ENCODE results near the gene FILIP1. TPM values are rescaled to one million over a fixed set of nuclear protein-coding genes. Genes with fewer than 3 reads are reported as not detected.

The FILIP1 gene
- total and polyA plus RNA-seq, 2 of the 4 experiments (the other 2 are of a cell fraction): under 0.01 to 0.03 TPM

DNA sequence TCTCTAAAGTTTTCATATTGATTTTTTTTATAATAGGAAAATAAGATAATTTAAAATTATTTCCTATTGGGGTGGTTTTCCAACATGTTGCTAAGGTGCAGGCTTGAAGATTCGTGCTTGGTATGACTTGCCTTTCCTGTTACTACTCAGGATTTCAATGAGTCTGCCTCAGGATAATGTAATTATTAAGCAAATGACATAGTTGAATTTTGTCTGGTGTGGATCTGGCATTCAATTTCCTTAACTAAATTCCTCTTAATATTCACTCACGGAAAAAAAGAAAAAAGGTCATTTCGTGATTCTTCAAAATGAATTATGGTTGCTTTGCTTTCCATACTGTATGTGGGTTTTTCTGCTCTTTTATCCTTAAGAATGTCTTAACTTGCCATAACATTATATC lies 9.3 kb upstream of the FILIP1 start:
- no peak overlapping the region for H3K14ac ChIP-seq (replicated peaks; ENCODE audit: low read depth, low read length)
- H3K9ac ChIP-seq (ENCODE audit: low read depth, low read length): no peak overlapping the region
- ChIA-PET POLR2A (ENCODE audit: unreplicated experiment) (interaction anchor here (0.6 kb wide), 1 partner anchor 219 kb away, joined by 3 read pairs; no protein-coding TSS in a partner anchor), CTCF (no interaction called here)
- H2AFZ ChIP-seq (replicated peaks; ENCODE audit: low read length, poor library complexity): no peak overlapping the region
- no peaks in the 10 kb centered on the region for H3K36me3 ChIP-seq (ENCODE audit: control insufficient read depth, insufficient read depth, low read length)
- H2BK15ac ChIP-seq (ENCODE audit: low read depth, low read length): no peak overlapping the region
- ATAC-seq (ENCODE audit: low read depth): no peak
- in situ Hi-C loops (cut with MboI; ENCODE audit: low sequenced_read_pairs): no loop called here
- dilution Hi-C loops (cut with HindIII; ENCODE audit: low sequenced_read_pairs, unreplicated experiment): no loop called here
- H3K9me1 ChIP-seq (ENCODE audit: insufficient read depth, low read length): no peaks in the 10 kb centered on the region
- DNase-seq: no peak
- intact Hi-C loops (cut with micrococcal nuclease): no loop called here
- H2AK9ac ChIP-seq (replicated peaks; ENCODE audit: low read depth, low read length, poor library complexity): no peak overlapping the region
- H4K20me1 ChIP-seq (ENCODE audit: insufficient read depth, low read length): no peaks in the 10 kb centered on the region
- H3K9me3 ChIP-seq (ENCODE audit: control insufficient read depth, insufficient read depth, low read length): no peaks in the 10 kb centered on the region
- WGBS, 2 experiments (ENCODE audit: extremely low coverage in 2 of 2, insufficient read length in 1 of 2): no CpG with 5 or more reads among the region's 3 CpGs
- H4K8ac ChIP-seq (ENCODE audit: low read depth in 2 of 2, low read length in 2 of 2): no peak overlapping the region
- no peaks in the 10 kb centered on the region for H3K27me3 ChIP-seq (ENCODE audit: control insufficient read depth, insufficient read depth, low read length)
- H4K91ac ChIP-seq (ENCODE audit: insufficient read depth, low read depth, low read length): no peak overlapping the region
- BruUV-seq (replicated peaks): no TSS peak
- peaks cover 1% of the 10 kb centered on the region; the same call in 1 of the 2 replicates for H3K4me1 ChIP-seq (ENCODE audit: control insufficient read depth, insufficient read depth, low read length)
- no peaks in the 10 kb centered on the region for H3K79me1 ChIP-seq (ENCODE audit: low read depth in 1 of 2, low read length in 2 of 2)
- TF ChIP-seq POLR2A (IDR thresholded peaks at IDR 0.05; ENCODE audit: low read depth, low read length) (no peak), BHLHE40 (IDR thresholded peaks at IDR 0.05; ENCODE audit: low read depth, low read length) (no peak), RCOR1 (IDR thresholded peaks at IDR 0.05; ENCODE audit: insufficient replicate concordance, low read length) (no peak), RFX5 (IDR thresholded peaks at IDR 0.05; ENCODE audit: low read depth, low read length) (no peak), MXI1 (IDR thresholded peaks at IDR 0.05; ENCODE audit: borderline replicate concordance, low read depth, low read length) (no peak), MAFK (IDR thresholded peaks at IDR 0.05; ENCODE audit: low read depth, low read length) (no peak), ELK1 (IDR thresholded peaks at IDR 0.05; ENCODE audit: borderline replicate concordance, low read depth, low read length) (no peak), CHD1 (IDR thresholded peaks at IDR 0.05; ENCODE audit: low read depth, low read length) (no peak), RAD21 (IDR thresholded peaks at IDR 0.05; ENCODE audit: low read length) (no peak), CEBPB (IDR thresholded peaks at IDR 0.05; ENCODE audit: low read depth, low read length) (no peak), FOS (IDR thresholded peaks at IDR 0.05; ENCODE audit: low read depth, low read length) (no peak), USF2 (IDR thresholded peaks at IDR 0.05; ENCODE audit: low read depth, low read length) (no peak), MAZ (IDR thresholded peaks at IDR 0.05; ENCODE audit: borderline replicate concordance, low read depth, low read length) (no peak)
- H4K5ac ChIP-seq (ENCODE audit: low read depth, low read length): no peak overlapping the region
- no peak overlapping the region for H2BK20ac ChIP-seq (ENCODE audit: low read depth, low read length)
- H3K4ac ChIP-seq (ENCODE audit: low read depth, low read length): no peak overlapping the region
- no peak overlapping the region for H3K4me3 ChIP-seq (ENCODE audit: insufficient read depth, low read depth, low read length)
- H3K56ac ChIP-seq (ENCODE audit: extremely low read depth, insufficient read depth, low read length): no peak overlapping the region
- H3K27ac ChIP-seq (ENCODE audit: insufficient read depth, low read length): no peak overlapping the region
- H3K4me2 ChIP-seq (ENCODE audit: low read depth, low read length): no peak overlapping the region
- H2AK5ac ChIP-seq (ENCODE audit: low read depth, low read length): no peak overlapping the region
- H3K23ac ChIP-seq (ENCODE audit: low read depth, low read length): no peak overlapping the region
- H2BK120ac ChIP-seq (ENCODE audit: low read depth, low read length): no peak overlapping the region
- H2BK5ac ChIP-seq (ENCODE audit: low read depth, low read length, poor library complexity, severe bottlenecking): no peak overlapping the region
- no peak overlapping the region for H3K18ac ChIP-seq (ENCODE audit: low read depth, low read length)

Data from IMR-90 (cell line).